ENCODE results near the gene WNT3. TPM values are rescaled to one million over a fixed set of nuclear protein-coding genes. Genes with fewer than 3 reads are reported as not detected.
"Not testable (repeated sequence)": the region's sequence is repeated elsewhere in the genome, so short reads cannot be mapped to it uniquely, and the experiment has no call there.

Gene WNT3, protein sequence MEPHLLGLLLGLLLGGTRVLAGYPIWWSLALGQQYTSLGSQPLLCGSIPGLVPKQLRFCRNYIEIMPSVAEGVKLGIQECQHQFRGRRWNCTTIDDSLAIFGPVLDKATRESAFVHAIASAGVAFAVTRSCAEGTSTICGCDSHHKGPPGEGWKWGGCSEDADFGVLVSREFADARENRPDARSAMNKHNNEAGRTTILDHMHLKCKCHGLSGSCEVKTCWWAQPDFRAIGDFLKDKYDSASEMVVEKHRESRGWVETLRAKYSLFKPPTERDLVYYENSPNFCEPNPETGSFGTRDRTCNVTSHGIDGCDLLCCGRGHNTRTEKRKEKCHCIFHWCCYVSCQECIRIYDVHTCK
- 1.7 TPM for polyA plus RNA-seq (ENCODE audit: insufficient read length)
- long read RNA-seq, donor 1 = 0 reads
- long read RNA-seq, donor 2 = 0 reads
- long read RNA-seq, donor 3 = 0 reads
- long read RNA-seq, donor 4 = 0 reads
- long read RNA-seq, donor 5 = 0 reads
- long read RNA-seq, donor 6 = 0 reads
- long read RNA-seq, donor 7, partial matches to known transcripts = 0 of 1 reads
- long read RNA-seq, donor 7, other reads (novel, unspliced or antisense) = 0 of 1 reads
- long read RNA-seq, donor 8 = 0 reads

DNA sequence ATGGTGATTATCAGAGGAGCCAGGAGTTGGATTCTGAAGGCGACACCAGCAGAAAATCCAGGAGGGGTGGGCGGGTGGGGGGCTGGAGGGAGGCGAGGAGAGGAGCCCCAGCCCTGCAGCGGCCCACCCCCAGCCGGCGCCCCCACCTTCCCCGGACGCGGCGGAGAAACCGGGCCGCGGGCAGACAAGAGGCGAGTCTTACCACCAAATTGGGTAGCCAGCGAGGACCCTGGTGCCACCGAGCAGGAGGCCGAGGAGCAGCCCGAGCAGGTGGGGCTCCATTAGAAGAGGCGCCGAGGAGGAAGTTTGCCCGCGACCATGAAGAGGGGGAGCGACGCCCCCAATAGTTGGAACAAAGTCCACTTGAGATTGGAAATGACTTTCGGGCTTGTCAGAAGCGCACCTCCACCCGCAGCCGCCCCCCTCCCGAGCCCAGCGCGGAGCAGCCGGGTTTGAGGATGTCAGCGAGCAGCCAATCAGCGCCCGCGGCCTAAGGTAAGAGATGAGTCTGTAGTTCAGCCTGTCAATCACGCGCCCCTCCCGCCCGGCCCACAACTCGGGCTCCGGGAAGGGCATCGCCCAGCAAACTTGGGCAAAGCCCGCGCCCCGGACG, at the start of gene WNT3:
TSS of gene WNT3 (minus strand) at position 377 of the 613 bp plus-strand sequence. CDS start at position 282, 95 bp downstream.
- DNase-seq = no peak

DNA sequence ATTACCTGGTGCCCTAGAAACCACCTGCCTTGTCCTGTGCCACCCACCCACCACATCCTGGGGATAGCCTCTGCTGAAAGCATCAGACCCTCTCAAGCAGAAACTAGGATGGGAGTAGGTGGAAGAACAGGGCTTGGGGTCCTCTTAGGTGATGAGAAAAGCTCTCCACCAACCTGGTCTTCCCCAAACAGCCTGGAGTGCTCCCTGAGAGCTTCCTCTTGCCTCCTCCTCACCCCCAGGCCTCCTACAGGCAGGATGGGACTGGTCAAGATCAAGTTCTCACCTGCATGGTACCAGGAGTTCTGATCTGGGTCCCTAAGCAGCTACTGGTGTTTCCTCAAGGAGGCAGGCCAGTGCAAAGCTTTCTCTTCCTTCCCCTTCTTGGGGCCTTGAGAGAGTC, 48.3 kb upstream of the WNT3 start:
- no peak for DNase-seq

DNA sequence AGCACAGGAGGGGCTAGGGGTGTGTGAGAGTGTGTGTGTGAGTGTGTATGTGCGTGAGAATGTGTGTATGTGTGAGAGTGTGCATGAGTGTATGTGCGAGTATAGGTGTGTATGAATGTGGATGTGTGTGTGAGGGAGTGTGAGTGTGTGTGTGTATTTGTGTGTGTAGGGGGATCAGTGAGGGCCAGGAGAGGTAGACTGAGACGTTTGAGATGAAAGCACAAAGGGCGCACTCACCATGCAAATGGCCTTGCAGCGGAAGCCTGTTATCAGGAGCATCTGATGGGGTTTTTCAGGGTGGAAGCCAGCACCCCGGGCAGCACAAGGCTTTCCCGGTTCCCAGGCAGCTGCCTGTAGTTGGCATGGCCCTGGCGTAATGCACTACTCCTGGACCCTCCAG, 47.8 kb upstream of the WNT3 start:
- DNase-seq = no peak

DNA sequence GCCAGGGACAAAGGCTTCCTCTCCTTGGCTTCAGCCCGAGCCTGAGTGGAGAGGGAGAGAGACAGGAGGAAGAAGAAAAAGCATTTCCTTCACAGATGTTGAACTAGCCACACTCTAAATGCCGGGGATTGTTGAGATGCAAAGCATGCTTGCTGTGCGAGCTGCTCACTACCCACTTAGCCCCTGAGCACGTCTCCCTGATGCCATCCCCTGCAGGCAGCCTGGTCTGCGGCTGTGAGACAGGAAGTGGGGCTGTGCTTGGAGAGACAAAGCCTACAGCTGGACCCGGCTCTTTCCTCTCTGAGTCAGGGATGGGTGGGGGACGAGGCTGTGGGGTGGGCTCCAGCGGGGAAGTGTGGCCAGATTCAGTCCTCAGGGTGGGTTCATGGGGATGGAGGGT, 46.6 kb upstream of the WNT3 start:
- DNase-seq = no peak

DNA sequence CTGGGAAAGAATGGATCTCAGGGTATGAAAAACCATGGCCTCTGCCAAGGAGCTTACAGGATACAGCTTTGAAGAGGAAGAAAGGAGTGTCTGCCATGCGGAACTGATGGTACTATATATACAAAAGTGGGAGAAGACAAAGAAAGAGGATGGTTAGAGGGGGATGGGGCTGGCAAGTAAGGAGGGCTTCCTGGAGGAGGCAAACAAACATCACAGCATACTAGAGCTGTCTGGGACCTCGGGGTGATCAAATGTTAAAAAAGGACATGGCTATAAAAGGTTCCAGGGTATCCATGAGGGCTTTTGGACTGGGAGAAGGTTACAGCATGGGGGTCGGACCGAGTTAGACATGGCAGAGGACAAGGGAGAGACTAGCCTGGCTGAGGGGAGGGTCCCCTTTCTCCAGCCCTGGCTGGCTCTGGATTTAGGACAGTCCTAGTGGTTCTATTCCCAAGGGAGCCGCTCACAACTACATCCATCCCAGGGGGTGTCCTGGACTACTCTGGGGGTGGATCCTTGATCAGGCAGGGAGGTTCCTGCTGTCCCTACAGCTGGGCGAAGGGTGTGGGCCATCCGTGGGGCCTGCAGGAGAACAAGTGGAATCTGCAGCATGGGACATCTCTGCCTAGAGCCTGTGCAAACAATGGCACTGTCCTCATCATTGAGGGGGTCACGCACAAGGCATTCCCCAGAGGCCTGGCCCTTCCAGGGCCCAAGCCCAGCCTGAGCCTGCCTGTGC, 45.1 kb upstream of the WNT3 start:
- DNase-seq = no peak

DNA sequence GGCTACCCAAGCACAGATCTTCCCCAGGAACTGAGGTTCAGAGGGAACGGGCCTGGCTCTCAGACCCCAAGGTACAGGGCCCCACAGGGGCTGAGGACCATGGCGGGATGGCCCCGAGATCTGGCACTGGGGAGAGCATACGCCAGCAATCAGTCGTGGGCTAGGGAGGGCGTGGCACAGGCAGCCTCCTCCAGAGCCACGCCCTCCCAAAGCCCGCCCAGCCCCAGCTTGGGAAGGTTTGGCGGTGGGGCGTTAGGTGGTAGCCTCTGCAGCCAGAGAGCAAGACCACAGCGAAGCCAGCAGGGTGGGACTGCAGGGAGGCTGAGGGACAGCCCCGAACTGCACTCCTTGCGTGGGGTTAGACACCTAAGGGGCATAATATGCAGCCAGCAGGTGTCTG, 44.5 kb upstream of the WNT3 start:
- DNase-seq = no peak

DNA sequence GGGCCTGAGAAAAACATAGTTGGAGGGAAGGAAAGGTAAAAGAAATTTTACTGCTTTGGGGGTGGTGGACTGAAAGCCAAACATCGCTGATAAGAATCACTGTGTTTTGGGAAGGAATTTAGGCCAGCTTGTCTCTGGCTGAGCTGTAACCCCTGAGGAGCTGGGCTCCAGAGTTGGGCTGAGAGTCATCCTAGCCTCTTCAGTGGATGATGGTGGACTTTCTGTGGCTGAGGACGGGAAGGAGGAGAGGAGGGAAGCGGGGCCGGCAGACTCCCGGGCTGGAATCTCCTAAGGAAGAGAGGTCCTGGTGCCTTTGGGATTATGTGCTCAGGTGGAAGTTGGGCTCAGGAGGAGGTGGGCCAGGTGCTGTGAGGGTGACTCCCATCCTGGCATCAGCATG, 41.5 kb upstream of the WNT3 start:
- no peak for DNase-seq

DNA sequence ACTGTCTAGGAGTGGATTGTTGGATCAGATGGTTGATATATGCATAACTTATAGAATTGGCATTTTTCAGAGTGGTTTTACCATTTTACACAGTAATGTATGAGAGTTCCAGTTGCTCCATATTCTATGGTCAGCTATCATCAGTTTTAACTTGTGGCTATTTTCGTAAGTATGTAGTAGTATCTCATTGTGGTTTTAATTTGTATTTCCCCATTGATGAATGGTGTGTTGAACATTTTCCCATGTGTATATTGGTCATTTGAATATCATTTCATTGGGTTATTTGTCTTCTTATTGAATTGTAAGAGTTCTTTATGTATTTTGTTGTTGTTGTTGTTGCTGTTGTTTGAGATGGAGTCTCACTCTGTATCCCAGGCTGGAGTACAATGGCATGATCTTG, 39.1 kb upstream of the WNT3 start:
- DNase-seq = no peak

DNA sequence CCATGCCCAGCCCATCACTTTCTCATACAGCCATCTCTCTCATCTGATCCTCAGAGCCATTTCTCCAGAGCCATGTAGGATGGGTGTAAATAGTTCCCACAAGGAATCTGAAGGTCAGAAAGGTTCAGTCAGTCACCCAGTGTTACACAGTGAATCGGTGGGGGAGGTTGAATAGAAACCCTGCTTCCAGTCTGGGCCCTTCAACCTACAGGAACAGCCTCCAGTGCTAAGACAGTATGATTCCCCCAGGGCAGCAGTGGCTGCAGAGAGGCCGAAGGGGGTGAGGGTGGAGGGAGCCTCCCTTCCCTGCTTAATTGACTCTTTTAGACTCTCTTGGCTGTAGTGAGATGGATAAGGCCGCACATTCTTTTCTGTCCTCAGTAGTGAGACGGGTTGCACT, 36.5 kb upstream of the WNT3 start:
- DNase-seq = no peak

DNA sequence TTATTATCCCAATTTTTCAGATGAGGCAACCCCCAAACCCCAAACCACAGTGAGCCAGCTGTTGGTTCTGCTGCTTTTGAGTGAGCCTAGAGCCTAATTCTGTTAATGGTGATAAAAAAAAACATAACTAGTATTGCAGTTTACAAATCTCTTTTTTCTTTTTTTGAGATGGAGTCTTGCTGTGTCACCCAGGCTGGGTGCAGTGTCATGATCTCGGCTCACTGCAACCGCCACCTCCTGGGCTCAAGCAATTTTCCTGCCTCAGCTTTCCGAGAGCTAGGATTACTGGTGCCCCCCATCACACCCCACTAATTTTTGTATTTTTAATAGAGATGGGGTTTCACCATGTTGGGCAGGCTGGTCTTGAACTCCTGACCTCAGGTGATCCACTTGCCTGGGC, 36.0 kb upstream of the WNT3 start:
- DNase-seq = no peak

DNA sequence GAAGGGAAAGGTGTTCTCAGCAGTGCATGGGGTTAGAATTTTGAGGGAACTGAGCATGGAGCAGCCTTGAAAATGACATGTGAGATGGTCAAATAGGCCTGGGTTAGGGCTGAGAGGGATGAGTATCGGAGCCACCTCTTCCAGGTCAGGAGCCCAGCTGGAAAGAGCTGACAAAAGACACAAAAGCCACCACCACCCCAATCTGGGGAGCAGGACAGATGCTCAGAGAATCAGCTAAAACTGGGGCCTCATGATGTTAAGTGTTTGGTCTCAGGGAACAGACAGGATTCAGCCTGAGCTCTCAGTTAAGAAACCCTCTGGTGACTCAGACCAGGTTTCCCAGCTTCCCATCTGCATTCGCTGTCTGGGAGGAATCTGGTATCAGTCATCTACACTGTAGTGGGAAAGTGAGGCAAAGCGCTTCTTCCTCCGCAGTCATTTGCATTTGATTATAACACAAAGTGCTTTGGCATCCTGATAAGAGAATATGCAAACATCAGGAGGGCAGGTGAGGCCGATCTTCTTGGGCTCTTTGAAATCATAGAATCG, 35.5 kb upstream of the WNT3 start:
- DNase-seq = no peak

DNA sequence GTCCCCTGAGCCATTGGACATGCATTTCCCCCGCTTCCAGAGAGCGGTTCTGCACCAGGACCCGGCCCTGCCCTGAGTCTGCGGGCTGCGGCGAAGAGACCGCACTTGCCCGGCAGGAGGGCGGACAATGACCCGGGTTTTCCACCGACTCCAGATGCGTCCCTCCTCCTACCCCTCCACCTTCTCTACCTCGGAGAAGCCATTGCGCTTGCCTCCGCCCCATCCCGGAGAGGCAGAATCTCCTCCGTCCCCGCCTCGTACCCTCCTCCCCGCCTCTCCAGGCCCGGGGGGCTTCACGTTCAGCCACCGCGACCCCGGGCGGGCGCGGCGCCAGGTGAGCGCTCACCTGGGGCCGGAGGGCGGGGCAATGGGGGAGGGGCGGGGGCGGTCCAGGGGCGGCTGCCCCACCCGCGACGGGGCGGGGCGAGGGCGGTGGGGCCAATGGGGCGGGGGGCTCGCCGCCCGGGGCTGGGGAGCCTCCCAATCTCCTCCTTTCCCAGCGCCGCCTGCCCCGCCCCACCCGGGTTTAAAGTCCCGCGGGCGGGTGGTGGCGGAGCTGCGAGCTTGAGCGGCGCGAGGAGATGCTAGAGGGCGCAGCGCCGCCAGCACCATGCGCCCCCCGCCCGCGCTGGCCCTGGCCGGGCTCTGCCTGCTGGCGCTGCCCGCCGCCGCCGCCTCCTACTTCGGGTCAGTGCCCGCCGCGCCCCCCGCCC, 32.7 kb upstream of the WNT3 start, which contains the start of gene WNT9B:
TSS of gene WNT9B (plus strand) at position 555 of the 713 bp plus-strand sequence. CDS start at position 611, 56 bp downstream.
- DNase-seq = peak; percentile 62

DNA sequence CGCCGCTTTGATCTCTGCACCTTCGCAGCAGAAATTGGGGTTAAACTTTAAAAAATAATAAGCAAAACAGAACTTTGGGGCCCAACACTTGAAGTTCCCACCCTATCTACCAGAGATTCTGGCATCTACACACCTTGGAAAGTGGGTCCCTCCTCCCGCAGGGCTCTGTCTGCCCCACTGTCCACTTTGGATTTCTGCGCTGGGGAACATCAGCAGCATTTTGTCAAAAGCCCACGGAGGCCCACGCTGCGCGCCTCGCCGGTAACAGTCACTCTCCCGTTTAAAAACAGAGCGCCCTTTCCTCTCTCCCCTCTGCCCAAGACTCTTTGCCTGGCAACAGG, 32.2 kb upstream of the WNT3 start:
- DNase-seq = no peak

DNA sequence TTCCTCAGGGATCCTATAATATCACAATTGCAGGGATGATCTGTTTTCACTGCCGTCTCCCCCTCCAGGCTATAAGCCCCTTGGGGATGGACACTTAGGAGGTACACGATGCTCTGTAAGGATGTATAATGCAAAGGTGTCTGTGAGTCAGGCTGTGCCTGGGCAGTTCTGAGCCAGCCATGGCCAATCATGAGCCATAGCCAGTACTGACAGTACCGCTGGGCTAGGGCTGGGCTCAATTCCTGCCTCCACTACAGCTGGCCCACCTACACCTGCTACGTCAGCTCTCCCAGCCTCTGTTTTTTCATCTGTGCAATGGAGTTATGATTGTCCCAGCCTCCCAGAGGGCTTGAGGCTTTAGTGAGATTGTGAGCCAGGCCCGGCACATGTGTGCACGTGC, 30.0 kb upstream of the WNT3 start:
- DNase-seq = no peak

DNA sequence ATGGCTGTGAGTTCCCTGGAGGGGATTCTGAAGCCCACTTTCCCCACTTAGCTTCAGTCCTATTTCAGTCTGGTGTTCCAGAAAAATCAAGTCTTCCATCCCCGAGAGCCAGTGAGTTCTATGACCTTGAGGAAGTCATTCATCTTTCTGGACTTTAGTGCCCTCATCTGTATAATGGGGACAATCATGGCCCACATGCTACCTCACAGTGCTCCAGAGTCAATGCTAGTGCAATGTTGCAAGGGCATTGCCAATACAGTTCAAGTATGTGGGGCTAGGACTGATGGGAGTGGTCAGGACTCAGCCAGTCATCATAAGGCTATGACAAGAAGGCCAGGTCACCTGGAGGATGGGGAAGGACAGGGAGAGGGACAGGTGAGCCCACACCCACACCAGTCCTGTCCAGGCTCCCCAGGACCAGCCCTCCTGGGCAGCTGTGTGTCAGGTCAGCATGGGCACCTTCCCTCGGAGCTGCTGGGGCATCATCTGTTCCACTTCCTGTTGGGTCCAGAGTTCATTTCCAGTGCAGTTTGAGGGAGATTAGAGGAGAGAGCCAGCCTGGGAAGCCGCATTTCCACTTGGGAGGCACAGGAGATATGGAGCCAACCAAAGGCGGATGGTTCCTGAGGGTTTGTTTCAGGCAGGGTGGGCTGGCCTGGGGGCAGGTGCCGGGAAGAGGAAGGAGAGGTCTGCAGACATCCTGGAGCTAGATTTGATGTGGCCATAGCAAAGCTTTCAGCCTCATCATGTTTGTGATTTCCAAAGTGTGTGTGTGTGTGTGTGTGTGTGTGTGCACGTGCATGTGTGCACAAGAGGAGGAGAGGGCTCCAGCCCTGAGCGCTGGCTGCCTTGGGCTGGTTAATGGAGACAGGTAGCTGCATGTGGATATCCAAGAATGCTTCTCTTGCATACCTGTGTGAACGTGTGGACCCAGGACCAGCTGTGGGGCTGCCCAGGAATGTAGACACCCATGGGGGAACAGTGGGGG, 29.0 kb upstream of the WNT3 start:
- DNase-seq = no peak

DNA sequence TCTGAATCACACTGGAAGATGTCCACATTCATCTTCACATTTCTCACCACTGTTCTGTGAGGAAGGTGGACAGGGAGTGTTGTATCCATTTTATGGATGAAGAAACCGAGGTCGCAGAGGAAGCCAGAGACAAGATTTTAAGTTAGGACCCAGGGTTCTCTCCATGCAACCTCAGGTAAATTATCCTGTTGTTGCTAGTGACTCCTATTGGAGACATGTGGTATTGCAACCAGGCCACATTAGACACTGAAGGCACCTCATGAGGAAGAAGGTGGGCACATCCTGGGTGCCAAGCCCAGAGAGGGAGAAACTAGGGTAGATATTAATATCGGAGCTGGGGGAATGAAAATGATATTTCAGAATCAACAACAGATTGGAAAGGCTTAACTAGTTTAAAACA, 24.3 kb upstream of the WNT3 start:
- no peak for DNase-seq

DNA sequence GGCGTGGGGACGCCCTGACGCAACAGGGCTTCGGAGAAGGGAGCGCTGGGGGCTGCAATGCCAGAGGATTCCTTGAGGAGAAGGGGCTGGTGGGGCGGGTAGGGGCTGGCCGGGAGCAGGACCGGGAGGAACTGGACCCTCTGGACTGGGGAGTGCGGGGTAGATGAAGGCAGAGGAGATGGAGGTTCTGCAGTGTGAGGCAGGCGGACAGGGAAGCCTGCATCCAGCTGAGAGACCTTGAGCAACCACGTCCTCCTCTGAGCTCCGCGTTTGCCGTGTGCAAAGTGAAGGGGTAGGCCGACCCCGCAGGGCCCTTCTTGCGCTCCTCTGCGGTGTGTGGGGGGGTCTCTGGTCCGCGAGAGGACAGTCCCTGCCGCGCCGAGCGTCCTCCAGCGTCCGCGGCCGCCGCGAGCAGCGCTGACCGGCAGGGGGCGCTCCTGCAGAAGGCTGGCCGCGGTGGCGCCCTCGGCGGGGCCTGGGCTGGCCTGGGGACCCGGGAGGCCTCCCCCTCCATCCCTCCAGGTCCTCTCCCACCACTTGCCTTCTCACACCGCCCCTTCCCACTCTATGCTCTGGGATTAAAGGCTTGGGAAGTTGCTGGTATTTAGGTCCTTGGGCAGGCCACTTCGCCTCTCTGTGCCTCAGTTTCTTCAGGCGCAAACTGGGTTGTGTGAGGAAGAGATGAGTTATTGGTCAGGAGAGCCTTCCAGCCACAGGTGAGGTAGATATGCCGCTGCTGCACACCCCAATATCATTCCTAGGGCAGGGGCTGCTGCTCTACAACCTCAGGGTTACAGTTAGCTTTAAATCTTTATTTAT, 23.3 kb upstream of the WNT3 start:
- DNase-seq = no peak

DNA sequence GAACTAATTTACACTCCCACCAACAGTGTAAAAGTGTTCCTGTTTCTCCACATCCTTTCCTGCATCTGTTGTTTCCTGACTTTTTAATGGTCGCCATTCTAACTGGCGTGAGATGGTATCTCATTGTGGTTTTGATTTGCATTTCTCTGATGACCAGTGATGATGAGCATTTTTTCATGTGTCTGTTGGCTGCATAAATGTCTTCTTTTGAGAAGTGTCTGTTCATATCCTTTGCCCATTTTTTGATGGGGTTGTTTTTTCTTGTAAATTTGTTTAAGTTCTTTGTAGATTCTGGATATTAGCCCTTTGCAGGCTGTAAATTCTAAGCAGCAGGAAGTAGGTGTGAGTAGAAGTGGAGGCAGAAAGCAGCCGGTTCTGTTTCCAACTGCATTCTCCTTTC, 22.1 kb upstream of the WNT3 start:
- not testable (repeated sequence) for DNase-seq

DNA sequence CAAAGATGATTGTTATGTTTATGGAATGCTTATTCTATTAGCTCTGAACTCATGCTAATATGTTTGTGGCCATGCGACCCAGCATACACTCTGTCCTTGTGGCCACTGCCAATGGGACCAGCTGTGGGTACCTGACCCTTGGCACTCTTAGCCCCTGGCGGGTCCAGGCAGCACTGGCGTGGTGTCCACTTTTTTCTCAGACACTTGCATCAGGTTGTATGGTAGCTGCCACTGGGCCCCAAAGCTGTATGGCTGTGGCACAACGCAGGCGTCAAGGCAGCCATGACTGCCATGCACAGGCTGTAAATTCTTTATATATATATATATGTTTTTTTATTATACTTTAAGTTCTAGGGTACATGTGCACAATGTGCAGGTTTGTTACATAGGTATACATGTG, 20.7 kb upstream of the WNT3 start:
- no peak for DNase-seq

DNA sequence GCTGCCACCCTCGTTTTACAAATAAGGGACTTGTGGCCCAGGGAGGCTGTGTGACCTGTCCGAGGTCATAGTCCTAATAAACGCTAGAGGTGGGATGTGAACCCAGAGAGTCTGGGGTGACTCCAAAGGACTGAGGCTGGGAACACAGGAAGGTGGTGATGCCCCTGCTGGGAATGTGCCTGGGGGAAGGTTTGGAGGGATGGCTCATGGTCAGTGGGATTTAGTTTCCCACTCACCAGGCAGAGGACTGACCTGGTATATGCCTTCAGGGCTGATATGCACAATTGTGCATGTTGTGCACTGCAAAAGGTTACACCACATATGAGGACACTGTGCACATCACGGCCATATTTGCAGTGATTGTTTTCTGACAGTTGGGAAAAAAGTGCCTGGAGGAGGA, 19.0 kb upstream of the WNT3 start:
- no peak for DNase-seq

Data from left kidney (tissue), 8 donors.